Occipital lobe (tissue), 2 donors: ENCODE measurements around the gene GNG4. TPM values are rescaled to one million over a fixed set of nuclear protein-coding genes. Genes with fewer than 3 reads are reported as not detected.
"Not testable (repeated sequence)": the region's sequence is repeated elsewhere in the genome, so short reads cannot be mapped to it uniquely, and the experiment has no call there.

Experiments
- DNase-seq: peaks from one replicate; lab custom pipeline; 2025; lab: John Stamatoyannopoulos, UW
- total RNA-seq: library from RNA; depleted of rRNA; stranded (reverse); fragments of >200 nt; gene quantifications from one replicate; pipeline ENCODE4 v1.2.3, GENCODE V29; 2014

The GNG4 gene
- total RNA-seq, 1 donor from 2014 or later = 31.5 TPM

DNA sequence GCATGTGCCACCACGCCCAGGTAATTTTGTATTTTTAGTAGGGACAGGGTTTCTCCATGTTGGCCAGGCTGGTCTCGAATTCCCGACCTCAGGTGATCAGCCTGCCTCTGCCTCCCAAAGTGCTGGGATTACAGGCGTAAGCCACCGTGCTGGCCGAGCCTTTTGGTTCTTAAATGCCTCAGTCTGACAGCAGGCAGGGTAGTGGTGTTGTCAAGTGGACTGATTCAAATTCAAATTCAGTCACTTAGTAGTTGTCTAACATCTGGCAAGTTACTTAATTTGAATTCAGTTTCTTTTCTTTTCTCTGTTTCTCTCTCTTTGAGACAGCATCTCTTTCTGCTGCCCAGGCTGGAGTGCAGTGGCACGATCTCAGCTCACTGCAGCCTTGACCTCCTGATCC is 106.7 kb downstream of the GNG4 start:
- DNase-seq = not testable (repeated sequence)

DNA sequence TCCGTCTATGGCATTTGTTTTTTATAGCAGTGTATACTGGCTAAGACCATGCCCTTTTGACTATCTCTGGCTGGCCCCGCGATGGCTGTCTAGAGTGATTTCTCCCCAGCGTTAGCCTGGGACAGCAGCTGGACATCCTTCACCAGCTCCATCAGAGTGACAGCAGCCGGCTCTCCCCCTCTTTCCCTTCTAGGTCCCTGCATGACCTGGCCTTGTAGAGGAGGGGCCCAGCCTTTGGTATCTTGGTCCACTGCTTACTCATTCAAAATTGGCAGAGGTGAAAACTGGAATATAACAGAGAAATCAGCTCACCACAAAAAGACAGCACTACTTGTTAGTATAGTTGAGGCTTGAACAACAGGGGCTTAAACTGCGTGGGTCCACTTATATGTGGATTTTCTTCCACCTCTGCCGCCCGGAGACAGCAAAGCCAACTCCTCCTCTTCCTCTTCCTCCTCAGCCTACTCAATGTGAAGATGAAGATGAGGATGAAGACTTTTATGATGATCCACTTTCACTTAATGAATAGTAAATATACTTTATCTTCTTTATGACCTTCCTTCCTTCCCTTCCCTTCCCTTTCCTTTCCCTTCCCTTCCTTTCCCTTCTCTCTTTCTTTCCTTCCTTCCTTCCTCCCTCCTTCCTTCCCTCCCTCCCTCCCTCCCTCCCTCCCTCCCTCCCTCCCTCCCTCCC is 116.0 kb downstream of the GNG4 start:
- DNase-seq = no peak

DNA sequence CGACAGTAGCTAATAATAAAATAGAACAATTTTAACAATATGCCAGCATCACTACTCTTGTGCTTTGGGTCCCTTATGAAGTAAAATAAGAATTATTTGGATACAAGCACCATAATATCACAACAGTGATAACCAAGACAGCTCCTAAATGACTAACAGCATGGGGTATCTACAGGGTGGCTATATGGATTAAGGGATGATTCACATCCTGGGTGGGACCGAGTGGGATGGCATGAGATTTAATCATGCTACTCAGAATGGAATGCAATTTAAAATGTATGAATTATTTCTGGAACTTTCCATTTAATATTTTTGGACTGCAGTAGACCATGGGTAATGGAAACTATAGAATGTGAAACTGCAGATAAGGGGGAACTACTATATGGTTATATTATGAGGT is 117.2 kb downstream of the GNG4 start:
- no peak for DNase-seq

DNA sequence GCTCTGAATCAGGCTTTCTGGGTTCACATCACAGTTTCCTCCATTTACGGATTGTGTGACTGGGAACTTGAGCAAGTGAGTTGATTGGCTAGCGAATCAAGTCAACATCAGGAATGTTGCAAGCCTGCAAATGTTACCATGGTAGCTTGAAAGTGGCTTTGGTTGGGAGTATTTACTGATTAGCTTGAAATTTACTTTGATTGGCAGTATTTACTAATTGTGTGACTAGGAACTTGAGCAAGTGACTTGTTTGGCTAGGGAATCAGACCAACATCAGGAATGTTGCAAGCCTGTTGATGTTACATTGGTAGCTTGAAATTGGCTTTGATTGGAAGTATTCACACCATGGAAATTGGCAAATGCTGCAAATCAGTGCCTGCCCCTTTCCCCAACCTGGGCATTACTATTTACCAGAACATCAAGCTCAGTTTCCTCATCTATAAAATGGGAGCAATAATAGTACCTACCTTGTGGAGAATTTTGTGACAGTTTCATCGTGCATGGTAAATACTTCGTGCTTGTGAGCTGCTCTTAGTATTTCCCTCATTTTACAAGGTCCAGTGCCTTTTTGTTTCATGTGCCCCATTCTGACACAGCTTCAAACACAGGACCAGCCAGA is 122.3 kb downstream of the GNG4 start:
- DNase-seq = no peak

DNA sequence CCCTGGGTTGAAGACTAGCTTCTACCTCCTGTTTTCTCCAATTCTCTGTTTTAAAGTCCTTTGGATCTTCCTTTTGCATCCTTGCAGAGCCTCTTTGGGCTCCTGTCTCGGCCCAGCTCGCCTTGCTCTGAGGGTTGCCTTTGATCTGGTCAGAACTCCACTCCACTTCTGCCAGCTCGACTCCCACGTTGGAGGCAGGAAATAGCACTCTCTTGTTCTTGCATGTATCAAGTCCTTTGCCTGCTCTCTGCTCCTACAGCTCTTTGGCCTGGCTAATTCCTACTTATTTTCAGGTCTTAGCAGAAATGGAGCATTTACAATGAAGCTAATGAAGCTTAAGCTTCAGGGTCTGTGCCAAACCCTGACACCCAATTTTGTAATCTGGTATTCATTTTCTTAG is 124.3 kb downstream of the GNG4 start:
- no peak for DNase-seq

DNA sequence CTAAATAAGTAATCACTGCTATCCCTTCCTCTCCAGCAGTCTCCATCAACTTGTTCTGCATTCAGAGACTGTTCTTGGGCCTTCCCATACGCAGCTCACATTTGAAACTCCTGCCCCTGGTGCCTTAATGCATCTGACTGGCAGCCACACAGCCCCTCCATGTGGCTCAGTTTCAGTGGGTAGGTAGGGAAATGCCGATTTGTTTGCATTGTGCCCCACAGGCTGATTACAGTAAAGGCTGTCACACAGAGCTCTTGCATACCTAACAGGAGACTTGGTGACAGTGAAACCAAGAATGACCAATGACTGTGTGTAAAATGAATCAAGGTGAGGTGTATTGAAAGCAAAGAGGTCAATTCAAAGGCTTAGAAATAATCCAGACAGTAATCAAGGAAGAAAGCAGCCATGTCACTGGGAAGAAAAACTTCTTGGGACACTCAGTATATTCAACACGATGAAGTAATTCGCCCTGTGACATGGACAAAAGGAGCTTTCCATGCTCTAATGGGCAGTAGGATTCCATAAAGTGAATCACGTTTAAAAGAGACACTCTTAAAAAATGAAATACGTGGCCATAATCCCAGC is 132.6 kb downstream of the GNG4 start:
- no peak for DNase-seq

DNA sequence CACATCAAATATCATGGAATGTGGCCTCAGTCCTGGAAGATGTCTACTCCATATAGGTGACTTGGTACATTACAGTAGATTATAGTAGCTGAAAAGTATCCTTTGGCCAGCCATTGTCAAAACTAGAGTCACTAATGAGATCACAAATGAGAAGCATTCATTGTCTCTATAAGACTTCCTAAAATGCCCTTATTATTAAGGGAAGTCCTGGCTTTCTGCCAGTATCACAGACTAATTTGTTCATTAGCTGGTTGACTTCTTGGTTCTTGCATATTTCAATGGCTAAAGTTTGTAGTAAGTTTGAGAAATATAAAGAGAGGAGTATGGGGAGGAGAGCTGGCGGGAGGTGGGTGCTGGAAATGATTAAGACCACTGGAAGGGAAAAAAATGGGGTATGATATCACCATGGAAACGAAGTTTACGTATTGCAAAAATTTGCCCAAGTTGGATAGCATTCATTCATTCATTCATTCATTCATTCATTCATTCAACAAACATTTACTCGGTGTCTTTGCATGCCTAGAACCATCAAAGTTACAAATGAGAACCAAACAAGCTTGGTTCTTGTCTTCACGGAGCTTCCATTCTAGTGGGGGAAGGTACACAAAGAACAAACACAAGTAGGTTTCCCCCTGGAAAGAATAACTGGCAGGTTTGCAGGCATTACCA is 133.6 kb downstream of the GNG4 start:
- no peak for DNase-seq

DNA sequence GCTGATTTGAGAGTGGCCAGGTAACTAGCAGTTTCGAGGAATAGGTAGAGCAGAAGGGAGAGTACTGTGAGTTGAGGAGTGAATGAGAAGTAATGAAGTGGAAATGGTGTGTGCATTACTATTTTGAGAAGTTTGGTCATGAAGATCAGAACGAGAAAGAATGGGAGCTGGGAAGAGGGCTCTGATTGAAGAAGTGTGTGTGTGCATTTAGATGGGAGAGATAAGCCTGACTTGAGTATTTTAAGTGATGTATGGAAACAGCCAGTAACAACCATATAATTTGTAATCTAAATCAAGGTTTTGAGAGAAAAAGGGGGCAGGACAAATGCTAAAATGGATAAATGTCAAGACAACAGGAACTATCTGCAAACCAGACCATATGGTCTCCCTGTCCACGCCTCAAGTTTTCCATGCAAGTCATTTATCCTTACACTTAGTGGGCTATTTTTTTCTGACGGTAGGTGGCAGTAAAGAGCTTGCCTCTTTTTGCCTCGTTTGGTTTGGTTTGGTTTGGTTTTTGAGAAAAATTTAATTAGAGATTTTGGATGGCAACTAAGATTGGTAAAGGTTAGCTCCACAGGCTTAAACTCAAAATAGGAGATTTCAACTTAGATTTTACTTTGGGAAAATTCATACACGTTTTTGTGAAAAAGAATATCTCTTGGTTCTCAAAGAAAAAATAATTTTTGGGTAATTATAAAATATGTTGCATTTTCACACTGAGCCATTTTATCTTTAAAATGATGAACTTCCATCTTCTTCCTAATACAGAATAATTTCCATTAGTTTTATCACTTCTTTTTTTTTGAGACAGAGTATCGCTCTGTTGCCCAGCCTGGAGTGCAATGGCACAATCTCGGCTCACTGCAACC is 135.9 kb downstream of the GNG4 start:
- no peak for DNase-seq

DNA sequence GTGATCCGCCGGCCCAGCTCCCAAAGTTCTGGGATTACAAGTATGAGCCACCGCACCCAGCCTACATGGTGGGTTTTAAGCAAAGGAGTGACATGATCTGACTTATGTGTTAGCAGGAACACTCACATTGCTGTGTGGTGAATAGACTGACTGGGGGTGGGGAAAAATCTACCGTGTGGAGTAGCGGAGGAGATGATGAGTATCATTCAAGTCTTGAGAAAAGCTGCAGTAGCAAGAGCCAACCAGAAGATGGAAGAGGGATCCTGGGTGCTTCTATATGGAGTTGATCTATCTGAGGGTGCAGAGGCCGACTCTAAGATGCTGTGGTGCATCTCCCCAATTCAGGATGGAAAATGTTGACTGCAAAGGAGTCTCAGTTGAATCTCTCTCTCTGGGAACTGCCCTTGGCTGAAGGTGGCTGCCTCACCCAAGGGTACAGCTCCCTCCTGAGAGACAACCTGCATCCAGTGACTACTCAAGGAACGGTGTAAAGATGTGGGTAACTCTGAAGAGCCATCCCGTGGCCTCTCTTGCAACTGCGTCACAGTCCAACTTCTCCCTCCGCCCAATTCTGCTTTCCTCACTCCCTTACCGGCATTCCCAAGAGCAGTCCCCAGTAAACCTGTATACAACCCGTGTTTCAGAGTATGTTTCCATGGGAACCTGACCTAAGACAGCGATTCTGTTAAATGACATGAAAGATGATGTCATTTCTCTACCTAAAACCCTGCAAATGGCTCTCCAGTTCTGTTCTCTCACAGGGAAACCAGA is 137.9 kb downstream of the GNG4 start:
- DNase-seq = no peak

DNA sequence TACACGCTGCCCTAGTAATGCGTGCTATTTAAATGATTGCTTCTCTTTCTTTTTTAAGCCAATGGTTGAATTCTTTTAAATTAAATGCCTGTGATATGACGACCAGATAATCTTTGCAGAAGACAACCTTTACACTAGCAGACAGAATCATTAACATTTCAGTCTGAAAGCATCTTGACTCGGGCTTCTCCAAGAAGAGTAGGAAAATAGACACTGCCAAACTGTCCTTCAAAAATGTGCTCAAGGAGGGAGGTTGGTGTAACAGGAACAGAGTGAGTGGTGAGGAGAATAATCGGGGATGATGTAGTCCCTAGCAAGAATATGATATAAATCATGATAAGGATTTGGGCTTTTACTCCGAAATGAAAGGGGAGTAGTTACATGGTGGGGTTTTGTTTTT is 138.8 kb downstream of the GNG4 start:
- no peak for DNase-seq

DNA sequence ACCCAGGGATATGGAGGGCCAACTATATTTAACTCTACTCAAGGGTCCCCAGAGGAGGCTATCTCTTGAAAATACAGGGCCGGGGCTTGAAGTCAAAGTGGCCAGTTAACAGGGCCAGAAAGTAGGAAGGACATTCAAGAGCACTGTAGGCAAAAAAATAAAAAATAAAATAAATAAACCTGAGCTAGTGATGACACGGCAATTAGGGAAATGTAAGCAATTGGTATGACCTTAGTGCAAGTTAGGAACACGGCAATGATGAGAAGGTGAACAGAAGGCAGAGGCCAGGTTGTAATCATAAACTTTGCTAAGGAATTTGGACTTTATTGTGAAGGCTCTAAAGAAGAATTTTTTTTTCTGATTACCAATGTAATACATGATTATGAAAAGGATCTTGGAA is 142.0 kb downstream of the GNG4 start:
- no peak for DNase-seq

DNA sequence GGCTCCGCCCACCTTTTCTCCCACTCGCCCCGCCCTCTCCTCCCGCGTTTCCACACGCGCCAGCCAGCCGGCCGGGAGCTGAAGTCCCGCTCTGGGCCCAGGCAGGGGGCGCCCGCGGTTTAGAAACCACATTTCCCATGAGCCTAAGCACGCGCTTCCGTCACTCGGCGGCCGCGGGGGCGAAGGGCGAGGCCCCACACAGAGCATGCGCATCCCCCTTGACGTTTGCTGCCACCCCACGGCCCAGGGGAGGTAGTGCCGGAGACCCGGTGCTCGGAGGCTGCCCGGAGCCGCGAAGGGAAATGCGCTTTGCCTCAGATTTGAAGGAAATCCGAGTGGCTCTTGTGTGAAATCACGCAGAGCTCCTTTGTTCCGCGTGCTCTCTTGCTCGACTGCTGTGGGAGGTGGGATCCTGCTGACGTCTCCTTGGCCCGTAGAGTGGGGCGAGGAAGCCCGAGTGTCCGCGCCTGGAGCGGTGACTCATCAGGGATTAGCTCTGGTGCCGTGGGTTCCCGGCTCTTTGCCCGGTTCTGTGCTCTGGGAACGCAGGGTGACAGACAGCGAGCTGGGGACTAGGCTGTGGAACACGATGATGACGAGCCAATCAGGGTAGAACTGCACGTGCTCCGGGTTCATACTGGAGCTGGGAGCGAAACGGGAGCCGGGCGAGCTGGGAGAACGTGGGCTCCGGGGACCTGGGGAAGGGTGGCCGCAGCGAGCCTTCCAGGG is 144.9 kb downstream of the GNG4 start:
- DNase-seq = peak; percentile 98

DNA sequence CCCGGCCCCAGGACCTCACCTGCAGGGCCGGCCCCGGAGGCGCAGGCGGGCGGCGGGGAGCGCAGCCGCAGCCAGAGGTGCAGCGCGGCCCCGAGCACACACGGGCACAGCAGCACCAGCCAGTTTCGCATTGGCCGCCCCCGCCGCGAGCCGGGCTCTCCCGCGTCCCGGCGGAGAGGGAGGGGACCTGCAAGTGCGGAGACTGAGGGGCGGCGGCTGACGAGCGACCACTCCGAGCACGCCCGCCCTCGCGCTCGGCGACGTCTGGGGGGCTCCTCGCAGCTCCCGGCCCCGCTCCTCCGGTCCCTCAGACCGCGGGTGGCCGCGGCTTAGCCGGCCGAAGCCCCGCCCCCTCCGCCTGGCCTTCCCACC is 145.5 kb downstream of the GNG4 start, which contains the start of gene B3GALNT2:
Gene B3GALNT2, minus strand, starts transcription at position 331 of the 372 bp plus-strand sequence. Its CDS starts 200 bp downstream, at position 131.
- no peak for DNase-seq

DNA sequence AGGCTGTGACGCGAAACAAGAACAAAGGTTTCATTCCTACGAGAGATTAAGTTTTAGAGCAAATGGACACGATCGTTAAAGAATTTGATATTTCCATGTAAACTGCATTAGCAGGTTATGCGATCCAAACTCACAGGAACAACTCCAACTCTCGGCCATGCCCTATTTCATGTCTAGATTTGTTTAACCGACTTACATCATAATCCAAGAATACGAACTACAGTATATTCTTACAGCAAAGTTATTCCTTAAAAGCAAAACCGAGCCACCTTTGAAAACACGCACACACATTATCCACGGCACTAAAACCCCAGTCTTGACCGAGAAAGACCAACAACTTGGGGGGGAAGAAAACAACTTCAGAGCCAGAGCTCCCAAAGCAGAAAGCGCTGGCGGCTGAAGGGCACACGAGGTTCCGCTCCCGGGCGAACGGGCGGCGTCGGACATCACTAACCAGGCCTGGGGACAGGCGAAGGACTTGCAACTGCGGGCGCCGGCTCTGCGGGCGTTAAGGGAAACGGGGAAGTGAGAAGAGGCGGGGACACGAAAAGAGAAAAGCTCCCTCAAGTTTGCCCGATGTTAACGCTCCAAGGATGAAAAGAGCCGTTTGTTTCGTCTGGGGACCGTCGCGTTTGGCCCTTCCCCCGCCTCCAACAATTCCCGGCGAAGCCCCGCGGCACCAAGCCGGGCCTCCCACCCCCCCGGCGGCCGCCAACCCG is 146.0 kb downstream of the GNG4 start:
- peak; percentile 28 for DNase-seq

DNA sequence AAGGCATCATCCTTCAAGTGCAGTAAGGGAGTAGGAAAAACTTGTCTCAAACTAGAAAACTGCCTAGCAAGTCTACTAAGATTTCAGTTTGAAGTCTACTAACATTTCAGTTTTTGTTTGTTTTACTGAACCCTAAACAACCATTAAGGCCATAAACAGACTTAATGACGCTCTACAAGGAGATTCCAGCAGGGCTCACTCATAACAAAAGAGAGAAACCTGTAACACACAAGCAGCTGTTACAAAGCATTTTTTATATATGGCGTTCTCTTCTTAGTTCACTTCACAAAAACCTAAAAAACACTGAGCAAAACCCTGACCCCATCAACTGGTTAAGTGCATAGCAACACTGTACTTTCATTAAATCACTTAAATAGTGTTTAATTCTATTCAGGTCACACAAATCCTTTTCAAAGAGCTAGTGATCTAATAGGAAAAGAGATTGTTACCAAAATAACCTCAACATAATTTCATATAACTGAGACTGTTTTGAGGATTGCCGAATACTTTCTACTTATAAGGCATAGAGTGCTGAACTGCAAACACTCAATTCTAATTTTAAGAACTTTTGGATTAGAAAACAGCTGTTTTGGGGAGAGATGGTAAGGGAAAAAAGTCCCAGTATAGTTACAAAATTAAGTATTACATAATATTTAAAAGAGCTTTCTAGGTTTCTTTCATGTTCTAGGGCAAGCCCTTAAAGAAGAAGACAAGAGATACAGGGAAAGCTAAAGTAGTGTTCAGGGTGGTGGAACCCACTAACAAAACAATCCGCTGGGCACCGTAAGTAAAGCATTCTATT is 146.8 kb downstream of the GNG4 start:
- DNase-seq = no peak

DNA sequence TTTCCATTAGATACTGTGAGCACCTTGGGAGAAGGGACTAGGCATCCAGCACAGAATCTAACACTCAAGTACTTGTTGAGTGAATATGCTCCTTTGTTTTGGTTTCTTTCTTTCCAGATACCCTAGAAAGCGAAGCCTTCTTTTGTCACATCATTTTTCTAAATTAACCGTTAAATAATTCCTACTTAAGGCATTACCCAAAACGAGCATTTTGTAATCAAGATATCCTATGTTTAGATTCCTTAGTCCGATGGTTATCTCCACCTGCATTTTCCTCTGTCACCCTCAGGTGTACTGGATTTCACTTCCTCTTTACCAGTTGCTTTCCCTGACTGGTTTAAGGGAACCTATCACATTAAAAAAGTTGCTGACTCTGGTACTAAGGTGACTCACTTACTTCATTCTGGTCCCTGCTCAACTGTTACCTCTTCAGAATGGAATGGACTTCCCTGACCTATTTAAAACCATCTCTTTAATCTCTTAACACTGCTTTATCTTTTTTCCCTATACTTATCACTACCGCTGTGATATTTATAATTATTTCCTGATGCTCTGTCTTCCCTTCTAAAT is 148.5 kb downstream of the GNG4 start:
- DNase-seq = no peak
